B cell (primary cell): ENCODE results near the gene HOXB4.

Experiments used
- EZH2 ChIP-seq: IDR thresholded peaks from 2 replicates; pipeline ENCODE4 v1.6.1; 2012; ENCODE audit warnings: borderline replicate concordance, low read depth, mild to moderate bottlenecking, moderate library complexity, low read length; ENCODE audit not compliant: insufficient read depth, poor library complexity, severe bottlenecking
- TF ChIP-seq, protein P1 (sequence below): fragments of 200-600 bp; IDR thresholded peaks from one replicate; pipeline ENCODE4 v1.8.0; 2022; ENCODE audit warnings: antibody characterized with exemption, mild to moderate bottlenecking

- TF ChIP-seq EZH2 = no peak
- TF ChIP-seq, protein P1, sequence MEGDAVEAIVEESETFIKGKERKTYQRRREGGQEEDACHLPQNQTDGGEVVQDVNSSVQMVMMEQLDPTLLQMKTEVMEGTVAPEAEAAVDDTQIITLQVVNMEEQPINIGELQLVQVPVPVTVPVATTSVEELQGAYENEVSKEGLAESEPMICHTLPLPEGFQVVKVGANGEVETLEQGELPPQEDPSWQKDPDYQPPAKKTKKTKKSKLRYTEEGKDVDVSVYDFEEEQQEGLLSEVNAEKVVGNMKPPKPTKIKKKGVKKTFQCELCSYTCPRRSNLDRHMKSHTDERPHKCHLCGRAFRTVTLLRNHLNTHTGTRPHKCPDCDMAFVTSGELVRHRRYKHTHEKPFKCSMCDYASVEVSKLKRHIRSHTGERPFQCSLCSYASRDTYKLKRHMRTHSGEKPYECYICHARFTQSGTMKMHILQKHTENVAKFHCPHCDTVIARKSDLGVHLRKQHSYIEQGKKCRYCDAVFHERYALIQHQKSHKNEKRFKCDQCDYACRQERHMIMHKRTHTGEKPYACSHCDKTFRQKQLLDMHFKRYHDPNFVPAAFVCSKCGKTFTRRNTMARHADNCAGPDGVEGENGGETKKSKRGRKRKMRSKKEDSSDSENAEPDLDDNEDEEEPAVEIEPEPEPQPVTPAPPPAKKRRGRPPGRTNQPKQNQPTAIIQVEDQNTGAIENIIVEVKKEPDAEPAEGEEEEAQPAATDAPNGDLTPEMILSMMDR = no peak
These were observed 6.9 kb downstream of the HOXB4 start for GRCh38 chr17:48571024-48571818.
